OCI-LY7 (cell line): ENCODE data around the gene MYO3A.

ENCODE experiments used
- CTCF ChIP-seq: fragments of 200-600 bp; sonication (generic); conservative IDR thresholded peaks from 2 replicates; pipeline ENCODE4 v1.5.1; 2014; ENCODE audit warnings: mild to moderate bottlenecking, antibody characterized with exemption, low read length, moderate library complexity, mixed read lengths
- EZH2phosphoT487 ChIP-seq: fragments of 200-600 bp; sonication (generic); IDR thresholded peaks from 2 replicates; pipeline ENCODE4 v1.6.1; 2018; ENCODE audit warnings: low read depth, borderline replicate concordance, mild to moderate bottlenecking, mixed run types, antibody characterized with exemption, low read length, moderate library complexity, mixed read lengths

DNA sequence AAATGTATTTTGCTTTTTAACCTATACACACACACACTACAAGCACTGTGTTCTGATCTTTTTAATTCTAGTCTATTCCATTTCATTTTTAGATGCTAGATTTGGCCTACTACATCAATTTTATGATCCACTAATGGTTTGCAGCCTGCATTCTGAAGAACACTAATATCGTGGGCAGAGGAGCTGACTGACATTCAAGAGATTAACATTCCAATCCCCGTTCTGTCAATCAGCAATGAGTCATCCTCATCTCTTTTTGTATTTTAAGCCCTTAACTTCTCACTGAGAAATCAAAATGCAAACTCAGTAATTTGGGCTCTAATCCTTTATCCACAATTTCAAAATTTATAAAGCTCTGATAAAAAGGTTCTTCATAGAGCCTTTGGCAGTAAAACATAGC lies 235.4 kb downstream of the MYO3A start:
- TF ChIP-seq CTCF = no peak
- TF ChIP-seq EZH2phosphoT487 = no peak
